Effector CD4-positive, alpha-beta T cell (primary cell): Measurements from ENCODE around the gene HES5. TPM values are rescaled to one million over a fixed set of nuclear protein-coding genes. Genes with fewer than 3 reads are reported as not detected.
"Not testable (repeated sequence)": the region's sequence is repeated elsewhere in the genome, so short reads cannot be mapped to it uniquely, and the experiment has no call there.

Source experiments
- DNase-seq: peaks from one replicate; pipeline ENCODE4 v3.0.0-alpha.2; 2020
- total RNA-seq: gene quantifications from one replicate; lab custom pipeline; 2026; lab: John Stamatoyannopoulos, UW

The HES5 gene
- total RNA-seq: not detected

- DNase-seq: no peak
Measured at GRCh38 chr1:2529784-2530512, at the start of gene HES5. Gene HES5 (minus strand): TSS chr1:2530263. CDS start chr1:2530164, 99 bp downstream.

- no peak for DNase-seq
Measured at GRCh38 chr1:2578758-2579118, 48.7 kb upstream of the HES5 start.

- DNase-seq: not testable (repeated sequence)
Measured at GRCh38 chr1:2577565-2578075, 47.6 kb upstream of the HES5 start.

- DNase-seq: no peak
Measured at GRCh38 chr1:2575801-2576663, 46.0 kb upstream of the HES5 start.

GRCh38 chr1:2574350-2574749 is 44.3 kb upstream of the HES5 start:
- DNase-seq: no peak

GRCh38 chr1:2573250-2573920 is 43.3 kb upstream of the HES5 start:
- DNase-seq: no peak

GRCh38 chr1:2571348-2571747 is 41.3 kb upstream of the HES5 start:
- DNase-seq: no peak

GRCh38 chr1:2570332-2570731 is 40.3 kb upstream of the HES5 start:
- no peak for DNase-seq

- DNase-seq: not testable (repeated sequence)
Measured at GRCh38 chr1:2569703-2570102, 39.6 kb upstream of the HES5 start.

- DNase-seq: no peak
Measured at GRCh38 chr1:2569060-2569459, 39.0 kb upstream of the HES5 start.

GRCh38 chr1:2568187-2568816 is 38.2 kb upstream of the HES5 start:
- not testable (repeated sequence) for DNase-seq

GRCh38 chr1:2567083-2567679 is 37.1 kb upstream of the HES5 start:
- DNase-seq: no peak

GRCh38 chr1:2566101-2567045 is 36.3 kb upstream of the HES5 start:
- DNase-seq: no peak

- DNase-seq: no peak
Measured at GRCh38 chr1:2564815-2565374, 34.8 kb upstream of the HES5 start.

- no peak for DNase-seq
Measured at GRCh38 chr1:2564006-2564814, 34.1 kb upstream of the HES5 start.

GRCh38 chr1:2563205-2563604 is 33.1 kb upstream of the HES5 start:
- DNase-seq: no peak

GRCh38 chr1:2561898-2562895 is 32.1 kb upstream of the HES5 start:
- DNase-seq: no peak

GRCh38 chr1:2561446-2561845 is 31.4 kb upstream of the HES5 start:
- no peak for DNase-seq
